CD4-positive, alpha-beta T cell (primary cell): ENCODE results near the gene MACC1. TPM values are rescaled to one million over a fixed set of nuclear protein-coding genes. Genes with fewer than 3 reads are reported as not detected.
"Not testable (repeated sequence)": the region's sequence is repeated elsewhere in the genome, so short reads cannot be mapped to it uniquely, and the experiment has no call there.

ENCODE experiments used
- ATAC-seq: fragments of 200-7000 bp; cut with Tn5 transposase; one replicate; pipeline ENCODE4 v1.10.0; 2022; ENCODE audit warnings: mild to moderate bottlenecking; ENCODE audit not compliant: poor library complexity
- CTCF ChIA-PET: fragments of 350-600 bp; sonication (Branson Sonifier 250); formaldehyde crosslinking; loops from one replicate; lab custom pipeline; 2021; ENCODE audit warnings: antibody characterized with exemption, inconsistent platforms; lab: Charles Lee
- POLR2A ChIA-PET: fragments of 350-600 bp; sonication (Branson Sonifier 250); formaldehyde crosslinking; loops from one replicate; lab custom pipeline; 2021; ENCODE audit warnings: antibody characterized with exemption, inconsistent platforms; lab: Charles Lee
- DNase-seq, 14 experiments: peaks; one replicate each; pipeline ENCODE4 v3.0.0-alpha.2; 2013 to 2020; ENCODE audit warnings: mixed read lengths in 2 of 14
- H3K27ac ChIP-seq, 2 donors: one replicate each; pipeline versions ENCODE4 v1.5.1 to v1.7.0; 2013; ENCODE audit warnings: low read length in 2 of 2, low read depth in 1 of 2, mild to moderate bottlenecking in 1 of 2
- H3K27me3 ChIP-seq, 2 experiments: 1 replicate in 1 of 2; 2 replicates in 1 of 2; pipeline versions ENCODE4 v1.6.1 to v1.7.0; 2013; ENCODE audit warnings: low read length in 2 of 2, control low read depth in 1 of 2, mild to moderate bottlenecking in 1 of 2, moderate library complexity in 1 of 2; ENCODE audit not compliant: insufficient read depth in 2 of 2, control insufficient read depth in 1 of 2
- H3K36me3 ChIP-seq: one replicate; pipeline ENCODE4 v1.6.1; 2013; ENCODE audit warnings: low read length, control low read depth; ENCODE audit not compliant: insufficient read depth
- H3K4me1 ChIP-seq: one replicate; pipeline ENCODE4 v1.6.1; 2013; ENCODE audit warnings: low read length, control low read depth; ENCODE audit not compliant: insufficient read depth
- H3K4me3 ChIP-seq: one replicate; pipeline ENCODE4 v1.5.1; 2013; ENCODE audit warnings: mild to moderate bottlenecking, low read length, moderate library complexity
- H3K9me3 ChIP-seq, 2 experiments: 1 replicate in 1 of 2; 2 replicates in 1 of 2; pipeline versions ENCODE4 v1.6.1 to v1.7.0; 2013; ENCODE audit warnings: low read length in 2 of 2, mild to moderate bottlenecking in 2 of 2, control low read depth in 1 of 2, moderate library complexity in 1 of 2; ENCODE audit not compliant: control insufficient read depth in 1 of 2, insufficient read depth in 1 of 2
- H3K27ac Mint-ChIP-seq: one replicate; pipeline ENCODE4 v1.8.0; 2020; ENCODE audit warnings: mixed read lengths
- H3K27me3 Mint-ChIP-seq: one replicate; pipeline ENCODE4 v1.8.0; 2021; ENCODE audit warnings: mixed read lengths
- H3K36me3 Mint-ChIP-seq: one replicate; pipeline ENCODE4 v1.8.0; 2021; ENCODE audit warnings: low read depth, mixed read lengths
- H3K4me1 Mint-ChIP-seq: one replicate; pipeline ENCODE4 v1.8.0; 2021; ENCODE audit warnings: low read depth, mixed read lengths
- H3K4me3 Mint-ChIP-seq: one replicate; pipeline ENCODE4 v1.8.0; 2020; ENCODE audit warnings: mild to moderate bottlenecking, mixed read lengths
- H3K9me3 Mint-ChIP-seq: one replicate; pipeline ENCODE4 v1.8.0; 2020; ENCODE audit warnings: mixed read lengths
- CTCF ChIP-seq: fragments of 200-600 bp; IDR thresholded peaks from one replicate; pipeline ENCODE4 v1.8.0; 2022; ENCODE audit warnings: antibody characterized with exemption, mild to moderate bottlenecking
- intact Hi-C, 2 experiments: fragments of 100-400 bp; cut with DNase I in 1 of 2; cut with micrococcal nuclease in 1 of 2; formaldehyde crosslinking; loops; one replicate each; pipeline versions ENCODE4 v1.15.1 to v1.9.0; 2023 to 2025; cut with DNase I, micrococcal nuclease
- total RNA-seq, 174 experiments: library from RNA in 2 of 174; stranded (reverse) in 2 of 174; gene quantifications; one replicate each; pipeline ENCODE4 v1.2.3 and lab custom pipeline; 2021 to 2026

Gene MACC1
- total RNA-seq, 2 experiments from 2014 or later: 0.05 to 0.14 TPM

- no peaks in the 10 kb centered on the region for H3K27me3 Mint-ChIP-seq
- Histone ChIP-seq H3K9me3 (peaks cover 0 to 4% of the 10 kb centered on the region in 2 experiments), H3K27ac (no peak overlapping the region), H3K4me3 (no peak overlapping the region), H3K27me3 (no peaks in the 10 kb centered on the region), H3K4me1 (no peaks in the 10 kb centered on the region), H3K36me3 (no peaks in the 10 kb centered on the region)
- no peak for ATAC-seq
- H3K36me3 Mint-ChIP-seq: no peaks in the 10 kb centered on the region
- H3K4me1 Mint-ChIP-seq: no peaks in the 10 kb centered on the region
- no peaks in the 10 kb centered on the region for H3K9me3 Mint-ChIP-seq
- no peak for TF ChIP-seq CTCF
- ChIA-PET CTCF (no interaction called here), POLR2A (no interaction called here)
- no peak for DNase-seq
- intact Hi-C loops: no loop called here
- no peak overlapping the region for H3K27ac Mint-ChIP-seq
- H3K4me3 Mint-ChIP-seq: no peak overlapping the region
Observed at GRCh38 chr7:20122073-20122472, 95.1 kb downstream of the MACC1 start.

DNA sequence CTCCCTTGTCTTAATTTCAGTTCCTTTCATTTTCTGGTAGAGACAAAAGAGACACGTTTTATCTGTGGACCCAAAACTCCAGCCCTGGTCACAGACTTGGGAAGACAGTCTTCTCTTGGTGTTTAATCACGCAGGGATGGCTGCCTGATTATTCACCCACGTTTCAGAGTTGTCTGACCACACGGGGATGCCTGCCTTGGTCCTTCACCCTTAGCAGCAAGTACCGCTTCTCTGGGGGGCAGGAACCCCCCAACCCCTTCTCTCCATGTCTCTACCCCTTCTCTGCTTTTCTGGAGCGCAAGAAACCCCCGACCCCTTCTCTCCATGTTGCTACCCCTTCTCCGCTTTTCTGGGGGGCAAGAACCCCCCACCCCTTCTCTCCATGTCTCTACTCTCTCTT lies 95.8 kb downstream of the MACC1 start:
- Mint-ChIP-seq H3K4me1 (no peaks in the 10 kb centered on the region), H3K9me3 (no peaks in the 10 kb centered on the region), H3K27ac (no peak overlapping the region), H3K27me3 (no peaks in the 10 kb centered on the region), H3K36me3 (no peaks in the 10 kb centered on the region), H3K4me3 (no peak overlapping the region)
- no peak for TF ChIP-seq CTCF
- intact Hi-C loops: no loop called here
- ChIA-PET CTCF (no interaction called here), POLR2A (no interaction called here)
- Histone ChIP-seq H3K27me3 (no peaks in the 10 kb centered on the region), H3K36me3 (no peaks in the 10 kb centered on the region), H3K27ac (no peak overlapping the region), H3K9me3 (peaks cover 0 to 4% of the 10 kb centered on the region in 2 experiments), H3K4me3 (no peak overlapping the region), H3K4me1 (no peaks in the 10 kb centered on the region)
- DNase-seq (no peak), ATAC-seq (no peak)

DNA sequence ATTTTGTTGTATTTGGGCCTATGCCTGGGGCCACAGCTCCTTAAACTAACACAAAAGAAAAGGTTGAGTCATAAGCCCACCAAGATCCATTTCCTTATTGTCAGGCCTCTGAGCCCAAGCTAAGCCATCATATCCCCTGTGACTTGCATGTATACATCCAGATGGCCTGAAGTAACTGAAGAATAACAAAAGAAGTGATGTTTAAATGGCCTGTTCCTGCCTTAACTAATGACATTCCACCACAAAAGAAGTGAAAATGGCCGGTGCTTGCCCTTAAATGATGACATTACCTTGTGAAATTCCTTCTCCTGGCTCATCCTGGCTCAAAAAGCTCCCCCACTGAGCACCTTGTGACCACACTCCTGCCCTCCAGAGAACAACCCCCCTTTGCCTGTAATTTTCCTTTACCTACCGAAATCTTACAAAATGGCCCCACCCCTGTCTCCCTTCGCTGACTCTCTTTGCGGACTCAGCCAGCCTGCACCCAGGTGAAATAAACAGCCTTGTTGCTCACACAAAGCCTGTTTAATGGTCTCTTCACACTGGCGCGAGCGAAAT lies 96.5 kb downstream of the MACC1 start:
- H3K4me3 ChIP-seq, CTCF ChIA-PET, DNase-seq, ATAC-seq, H3K4me3 Mint-ChIP-seq, H3K27me3 Mint-ChIP-seq, H3K27me3 ChIP-seq, H3K9me3 ChIP-seq, H3K36me3 ChIP-seq, POLR2A ChIA-PET, H3K27ac Mint-ChIP-seq, H3K9me3 Mint-ChIP-seq, H3K36me3 Mint-ChIP-seq, H3K4me1 Mint-ChIP-seq, H3K4me1 ChIP-seq, intact Hi-C loops, H3K27ac ChIP-seq: not testable (repeated sequence)

DNA sequence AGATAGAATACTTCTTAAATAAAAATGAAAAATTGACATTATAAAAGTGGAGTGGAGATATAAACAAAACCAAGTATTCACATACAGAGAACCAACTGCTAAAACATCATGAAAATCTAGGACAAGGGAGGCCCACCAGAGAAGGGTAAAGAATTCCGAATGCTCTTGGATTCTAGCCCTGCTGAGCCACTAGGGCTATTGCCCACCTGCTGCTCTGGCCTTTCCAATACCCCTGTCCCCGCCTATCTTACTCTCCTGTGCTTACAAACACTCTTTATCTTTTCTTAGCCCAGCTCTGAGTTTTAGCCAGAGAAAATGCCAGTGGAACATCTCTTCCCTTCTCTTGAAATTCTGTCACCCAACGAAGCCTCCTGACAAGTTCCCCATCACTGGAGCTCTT lies 100.3 kb downstream of the MACC1 start:
- Histone ChIP-seq H3K36me3 (no peaks in the 10 kb centered on the region), H3K9me3 (no peaks in the 10 kb centered on the region), H3K4me3 (no peak overlapping the region), H3K27me3 (no peaks in the 10 kb centered on the region), H3K27ac (no peak overlapping the region), H3K4me1 (no peaks in the 10 kb centered on the region)
- ChIA-PET POLR2A (no interaction called here), CTCF (no interaction called here)
- H3K36me3 Mint-ChIP-seq: no peaks in the 10 kb centered on the region
- no peaks in the 10 kb centered on the region for H3K9me3 Mint-ChIP-seq
- H3K4me3 Mint-ChIP-seq: no peak overlapping the region
- ATAC-seq (no peak), DNase-seq (no peak)
- no peaks in the 10 kb centered on the region for H3K27me3 Mint-ChIP-seq
- H3K27ac Mint-ChIP-seq: no peak overlapping the region
- no peak for TF ChIP-seq CTCF
- intact Hi-C loops: no loop called here
- H3K4me1 Mint-ChIP-seq: no peaks in the 10 kb centered on the region
